BLaER1 (cell line): ENCODE data around the gene CAMKV.

ENCODE experiments used
- H3K27ac ChIP-seq: shearing (Covaris generic); formaldehyde crosslinking; 2 replicates; pipeline ENCODE4 v1.8.1; 2022
- H3K27me3 ChIP-seq: shearing (Covaris generic); formaldehyde crosslinking; 2 replicates; pipeline ENCODE4 v1.8.1; 2022
- H3K36me3 ChIP-seq: shearing (Covaris generic); formaldehyde crosslinking; 2 replicates; pipeline ENCODE4 v1.8.1; 2022
- H3K4me1 ChIP-seq: shearing (Covaris generic); formaldehyde crosslinking; 2 replicates; pipeline ENCODE4 v1.8.1; 2022
- H3K4me2 ChIP-seq: shearing (Covaris generic); formaldehyde crosslinking; 2 replicates; pipeline ENCODE4 v1.8.1; 2022
- H3K4me3 ChIP-seq: shearing (Covaris generic); formaldehyde crosslinking; 2 replicates; pipeline ENCODE4 v1.8.1; 2022
- H3K9ac ChIP-seq: shearing (Covaris generic); formaldehyde crosslinking; 2 replicates; pipeline ENCODE4 v1.8.1; 2022
- H3K9me3 ChIP-seq: shearing (Covaris generic); formaldehyde crosslinking; 2 replicates; pipeline ENCODE4 v1.8.1; 2022
- H4K20me1 ChIP-seq: shearing (Covaris generic); formaldehyde crosslinking; 2 replicates; pipeline ENCODE4 v1.8.1; 2022
- Cebpa-rat ChIP-seq: shearing (Covaris generic); IDR thresholded peaks from 2 replicates; pipeline ENCODE4 v1.8.1; 2022

CAMKV gene

DNA sequence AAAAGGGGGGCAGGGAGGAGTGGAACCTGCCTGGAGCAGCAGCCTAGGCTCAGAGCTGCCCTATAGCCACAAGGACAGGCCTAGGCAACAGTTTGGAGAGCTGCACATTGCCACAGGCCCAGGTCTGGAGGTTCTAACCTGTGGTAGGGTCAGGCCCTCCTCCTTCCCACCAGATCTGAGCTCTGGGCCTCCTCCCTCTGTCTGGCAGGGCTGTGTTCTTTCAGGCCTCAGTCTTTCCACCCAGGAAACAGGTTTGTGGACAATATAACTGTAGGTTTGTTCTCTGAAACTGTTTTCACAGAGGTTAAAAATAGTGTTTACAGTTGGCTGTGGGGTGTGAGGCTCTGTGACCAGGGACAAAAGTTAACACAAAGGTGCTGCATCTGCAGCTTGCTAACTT lies 9.0 kb upstream of the CAMKV start:
- Histone ChIP-seq H3K36me3 (no peaks in the 10 kb centered on the region), H3K27me3 (no peaks in the 10 kb centered on the region), H3K9me3 (no peaks in the 10 kb centered on the region), H3K9ac (no peak overlapping the region), H3K4me1 (peaks cover 56% of the 10 kb centered on the region), H3K4me3 (no peak overlapping the region), H3K4me2 (peak overlapping the region; percentile 87), H3K27ac (peak overlapping the region; percentile 58), H4K20me1 (no peaks in the 10 kb centered on the region)
- TF ChIP-seq Cebpa-rat, result no peak

DNA sequence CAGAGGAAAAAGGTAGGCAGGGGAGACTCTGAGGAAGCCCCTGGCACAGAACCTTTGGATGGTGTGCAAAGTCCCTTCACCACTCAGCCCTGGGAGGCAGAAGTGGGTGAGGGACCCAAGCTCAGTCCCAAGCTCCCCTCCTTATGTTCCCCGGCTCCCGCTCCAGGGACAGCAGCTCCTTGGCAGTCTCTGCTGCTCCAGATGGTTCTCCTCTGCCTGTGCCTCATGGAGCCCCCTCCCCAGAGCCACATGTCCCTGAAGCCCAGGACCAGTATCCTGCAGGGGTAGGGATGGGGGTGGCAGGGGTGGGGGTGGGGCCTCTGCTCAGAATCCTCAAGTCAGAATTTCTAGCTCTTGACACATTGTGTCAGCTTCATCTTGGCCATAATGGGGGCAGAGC lies 8.0 kb upstream of the CAMKV start:
- no peak overlapping the region for H3K9ac ChIP-seq
- H3K4me2 ChIP-seq, result peak overlapping the region; percentile 7; the same call in 1 of the 2 replicates
- H3K36me3 ChIP-seq, result no peaks in the 10 kb centered on the region
- H3K27me3 ChIP-seq, result no peaks in the 10 kb centered on the region
- no peak overlapping the region for H3K4me3 ChIP-seq
- H4K20me1 ChIP-seq, result no peaks in the 10 kb centered on the region
- no peaks in the 10 kb centered on the region for H3K9me3 ChIP-seq
- peaks cover 60% of the 10 kb centered on the region for H3K4me1 ChIP-seq
- TF ChIP-seq Cebpa-rat, result no peak
- no peak overlapping the region for H3K27ac ChIP-seq

DNA sequence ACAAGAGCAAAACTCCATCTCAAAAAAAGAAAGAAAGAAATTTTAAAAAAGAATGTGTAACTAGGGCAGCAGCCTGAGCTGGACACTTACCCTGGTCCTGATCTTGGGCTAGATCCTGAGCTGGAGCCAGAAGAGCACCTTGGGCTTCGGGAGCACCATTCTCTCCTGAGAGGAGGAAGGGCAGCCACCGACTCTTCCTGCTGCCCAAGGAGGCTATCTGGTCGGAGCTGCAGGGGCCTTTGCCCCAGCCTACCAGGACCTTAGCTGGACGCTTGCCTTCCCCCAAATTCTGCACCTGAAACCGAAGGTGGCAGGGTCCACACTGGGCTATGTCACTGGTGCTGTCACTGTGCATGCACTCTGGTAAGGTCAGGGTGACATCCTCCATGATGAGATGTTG lies 6.9 kb upstream of the CAMKV start:
- Histone ChIP-seq H3K27me3 (no peaks in the 10 kb centered on the region), H3K36me3 (no peaks in the 10 kb centered on the region), H3K4me2 (no peak overlapping the region), H3K4me1 (peaks cover 57% of the 10 kb centered on the region), H3K4me3 (no peak overlapping the region), H4K20me1 (no peaks in the 10 kb centered on the region), H3K27ac (no peak overlapping the region), H3K9me3 (no peaks in the 10 kb centered on the region), H3K9ac (no peak overlapping the region)
- TF ChIP-seq Cebpa-rat, result no peak

DNA sequence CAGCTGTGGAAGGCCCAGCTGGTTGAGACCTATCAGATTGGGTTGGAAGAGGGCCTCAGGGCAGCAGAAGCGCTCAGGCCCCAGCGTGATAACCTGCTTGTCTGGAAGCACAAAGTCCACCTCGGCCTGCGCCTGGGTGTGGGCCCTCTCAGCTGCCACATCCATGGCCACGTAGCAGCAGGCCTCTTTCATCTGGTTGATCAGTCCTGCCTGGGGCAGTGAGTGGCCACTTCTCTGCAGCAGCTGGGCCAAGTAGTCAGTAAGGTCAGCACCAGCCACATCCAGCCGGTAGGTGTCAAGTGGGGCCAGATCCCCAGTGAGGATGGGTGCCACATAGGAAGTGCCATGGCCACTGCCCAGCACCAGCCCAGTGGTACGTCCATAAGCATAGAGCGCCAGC lies 3.9 kb upstream of the CAMKV start:
- no peaks in the 10 kb centered on the region for H3K36me3 ChIP-seq

DNA sequence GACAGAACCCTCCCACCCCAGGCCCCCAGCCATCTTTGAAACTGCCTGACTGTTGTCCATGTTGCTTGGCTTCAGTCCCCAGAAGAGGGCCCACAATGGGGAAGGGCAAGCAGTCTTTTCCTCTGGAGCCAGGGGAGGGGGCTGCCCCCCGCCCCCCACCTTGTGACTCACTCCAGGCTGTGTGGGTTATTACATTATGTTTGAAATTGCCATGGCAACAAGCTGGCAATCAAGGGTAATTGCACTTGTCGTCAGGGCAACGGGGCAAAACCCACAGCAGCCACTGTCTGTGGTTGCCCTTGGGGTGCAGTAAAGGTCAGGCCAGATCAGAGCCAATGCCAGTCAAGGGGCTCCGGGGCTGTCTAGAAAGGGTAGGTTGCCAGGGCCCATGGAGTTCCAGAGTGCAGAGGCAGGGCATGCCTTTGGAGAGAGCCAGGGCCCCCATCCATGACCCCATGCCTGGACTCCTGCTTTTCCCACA lies 3.1 kb upstream of the CAMKV start:
- Histone ChIP-seq H4K20me1 (peaks cover 23% of the 10 kb centered on the region), H3K9me3 (no peaks in the 10 kb centered on the region), H3K4me2 (peak overlapping the region; percentile 37), H3K4me1 (peaks cover 55% of the 10 kb centered on the region), H3K27me3 (peaks cover 35% of the 10 kb centered on the region), H3K36me3 (no peaks in the 10 kb centered on the region), H3K4me3 (no peak overlapping the region), H3K27ac (no peak overlapping the region), H3K9ac (no peak overlapping the region)
- no peak for TF ChIP-seq Cebpa-rat

More for the DNA sequence above, 3.9 kb upstream of the CAMKV start:
- H3K27ac ChIP-seq, result no peak overlapping the region
- no peak overlapping the region for H3K4me2 ChIP-seq
- H3K4me3 ChIP-seq, result no peak overlapping the region
- H3K27me3 ChIP-seq, result peaks cover 27% of the 10 kb centered on the region
- H3K9me3 ChIP-seq, result no peaks in the 10 kb centered on the region
- H4K20me1 ChIP-seq, result peaks cover 15% of the 10 kb centered on the region
- TF ChIP-seq Cebpa-rat, result no peak
- no peak overlapping the region for H3K9ac ChIP-seq
- H3K4me1 ChIP-seq, result peaks cover 50% of the 10 kb centered on the region

DNA sequence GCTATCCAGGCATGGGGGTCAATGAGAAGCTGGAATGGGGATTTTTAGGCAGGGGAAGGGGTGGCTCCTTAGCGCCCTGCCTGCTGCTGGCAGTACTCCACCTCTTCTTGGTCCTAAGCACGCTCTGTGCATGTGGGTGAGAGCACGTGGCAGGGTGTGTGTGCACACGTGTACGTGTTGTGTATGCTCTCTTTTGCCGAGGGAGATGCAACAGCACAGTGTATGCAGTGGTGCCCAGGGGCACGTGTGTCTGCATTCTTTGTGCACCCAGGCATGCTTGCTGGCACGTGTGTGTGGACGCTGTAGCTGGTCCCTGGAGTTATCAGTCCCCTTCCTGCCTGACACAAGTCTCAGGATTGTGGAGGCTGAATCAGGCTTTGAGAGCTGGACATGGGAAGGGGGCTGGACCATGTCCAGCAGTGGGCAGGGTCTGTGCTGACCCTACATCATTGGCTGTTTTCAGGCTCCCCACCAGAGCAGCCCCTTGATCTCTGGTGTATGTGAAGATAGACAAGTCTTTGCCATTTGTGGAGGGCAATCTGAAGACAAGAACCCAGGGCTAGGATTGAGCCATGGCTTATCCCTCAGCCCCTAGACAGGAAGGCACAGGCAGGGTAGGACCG lies 1.9 kb upstream of the CAMKV start:
- Histone ChIP-seq H3K4me1 (peaks cover 53% of the 10 kb centered on the region), H4K20me1 (peaks cover 25% of the 10 kb centered on the region), H3K4me2 (no peak overlapping the region; the same call in 1 of the 2 replicates), H3K27me3 (peaks cover 35% of the 10 kb centered on the region), H3K27ac (no peak overlapping the region), H3K9me3 (no peaks in the 10 kb centered on the region), H3K9ac (no peak overlapping the region), H3K4me3 (no peak overlapping the region), H3K36me3 (no peaks in the 10 kb centered on the region)
- TF ChIP-seq Cebpa-rat, result no peak

DNA sequence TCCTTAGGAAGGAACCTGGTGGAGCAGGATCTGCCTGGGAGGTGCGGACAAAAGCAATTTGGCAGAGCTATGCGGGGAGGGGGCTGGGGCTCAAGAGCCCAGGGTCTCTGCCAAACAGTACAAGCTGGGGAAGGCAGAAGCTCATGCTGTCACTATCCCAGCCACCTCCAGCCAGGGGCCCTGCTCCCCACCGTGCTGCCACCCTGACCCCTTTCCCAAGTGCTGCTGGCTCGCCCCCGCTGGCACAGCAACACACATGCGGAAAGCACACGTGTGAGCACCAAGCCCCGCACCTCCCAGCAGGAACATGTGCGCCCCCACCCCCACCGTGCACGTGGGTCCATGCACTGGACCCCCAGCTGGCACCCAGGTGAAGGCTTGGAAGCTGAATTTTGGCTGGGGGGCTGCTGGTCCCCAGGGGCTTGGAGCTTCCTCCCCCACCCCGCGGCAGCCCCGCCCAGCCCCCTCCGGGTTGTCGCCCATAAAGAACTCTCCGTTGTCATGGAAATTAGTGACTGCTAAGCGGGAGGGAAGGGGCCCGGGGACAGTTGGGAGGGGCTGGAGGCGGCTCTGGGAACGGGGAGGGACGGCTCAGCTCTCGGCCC lies 742 bp downstream of the CAMKV start:
- TF ChIP-seq Cebpa-rat, result no peak
- Histone ChIP-seq H4K20me1 (peaks cover 32% of the 10 kb centered on the region), H3K4me3 (peak overlapping the region; percentile 63), H3K27ac (no peak overlapping the region), H3K4me2 (peak overlapping the region; percentile 95), H3K36me3 (no peaks in the 10 kb centered on the region), H3K9me3 (no peaks in the 10 kb centered on the region), H3K27me3 (peaks cover 35% of the 10 kb centered on the region), H3K4me1 (peaks cover 53% of the 10 kb centered on the region), H3K9ac (no peak overlapping the region)

DNA sequence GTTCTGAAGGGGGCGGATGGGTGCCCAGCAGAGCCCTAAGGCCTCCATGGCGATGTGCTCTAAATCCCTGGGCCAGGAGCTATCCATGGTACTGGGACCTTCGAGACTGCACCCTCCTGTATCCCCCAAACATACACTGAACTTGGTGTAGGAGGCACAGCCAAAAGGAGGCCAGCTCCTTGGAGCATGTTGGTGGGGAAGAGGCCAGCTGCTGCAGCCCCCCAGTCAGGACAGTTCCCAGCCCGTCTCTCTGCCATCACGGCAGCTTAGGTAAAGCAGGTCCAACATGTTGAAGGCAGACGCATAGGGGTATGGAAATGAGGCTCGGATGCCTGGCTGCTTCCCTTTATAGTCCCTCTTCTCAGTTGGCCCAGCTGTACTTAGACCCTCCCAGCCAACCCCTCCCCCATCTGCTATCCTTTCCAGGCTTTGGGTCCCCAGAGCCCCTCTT lies 1.8 kb downstream of the CAMKV start:
- TF ChIP-seq Cebpa-rat, result no peak
- H3K9ac ChIP-seq, result no peak overlapping the region
- peaks cover 35% of the 10 kb centered on the region for H3K27me3 ChIP-seq
- H3K27ac ChIP-seq, result no peak overlapping the region
- no peak overlapping the region for H3K4me3 ChIP-seq
- peaks cover 48% of the 10 kb centered on the region for H3K4me1 ChIP-seq
- no peaks in the 10 kb centered on the region for H3K9me3 ChIP-seq
- 0 out of 2 replicates have a peak overlapping the region, but pooled peaks have one; percentile 26 for H3K4me2 ChIP-seq
- no peaks in the 10 kb centered on the region for H3K36me3 ChIP-seq
- peaks cover 32% of the 10 kb centered on the region for H4K20me1 ChIP-seq

DNA sequence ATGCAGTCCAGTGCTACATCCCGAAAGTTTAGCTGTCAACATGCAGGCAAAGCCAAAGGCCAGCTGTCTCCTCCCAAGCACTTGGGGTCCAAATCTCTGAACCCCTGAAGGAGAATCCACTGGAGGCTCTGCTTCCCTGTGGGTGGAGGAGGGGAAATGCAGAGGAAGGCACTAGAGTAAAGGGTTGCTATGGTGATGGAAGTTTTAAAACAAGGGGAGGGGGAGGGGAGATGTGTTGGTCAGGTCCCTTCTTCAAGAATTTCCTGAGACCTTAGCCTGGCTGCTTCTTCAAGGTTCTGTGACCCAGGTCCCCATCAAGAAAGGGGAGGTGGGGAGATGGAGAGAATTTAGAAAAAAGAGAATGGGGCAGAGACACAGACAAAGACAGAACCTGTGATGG lies 2.3 kb downstream of the CAMKV start:
- Histone ChIP-seq H3K27me3 (peaks cover 35% of the 10 kb centered on the region), H3K9me3 (no peaks in the 10 kb centered on the region), H3K4me1 (peaks cover 45% of the 10 kb centered on the region), H3K9ac (no peak overlapping the region), H3K36me3 (no peaks in the 10 kb centered on the region), H3K4me2 (no peak overlapping the region), H3K4me3 (no peak overlapping the region), H3K27ac (no peak overlapping the region), H4K20me1 (peaks cover 32% of the 10 kb centered on the region)
- no peak for TF ChIP-seq Cebpa-rat

DNA sequence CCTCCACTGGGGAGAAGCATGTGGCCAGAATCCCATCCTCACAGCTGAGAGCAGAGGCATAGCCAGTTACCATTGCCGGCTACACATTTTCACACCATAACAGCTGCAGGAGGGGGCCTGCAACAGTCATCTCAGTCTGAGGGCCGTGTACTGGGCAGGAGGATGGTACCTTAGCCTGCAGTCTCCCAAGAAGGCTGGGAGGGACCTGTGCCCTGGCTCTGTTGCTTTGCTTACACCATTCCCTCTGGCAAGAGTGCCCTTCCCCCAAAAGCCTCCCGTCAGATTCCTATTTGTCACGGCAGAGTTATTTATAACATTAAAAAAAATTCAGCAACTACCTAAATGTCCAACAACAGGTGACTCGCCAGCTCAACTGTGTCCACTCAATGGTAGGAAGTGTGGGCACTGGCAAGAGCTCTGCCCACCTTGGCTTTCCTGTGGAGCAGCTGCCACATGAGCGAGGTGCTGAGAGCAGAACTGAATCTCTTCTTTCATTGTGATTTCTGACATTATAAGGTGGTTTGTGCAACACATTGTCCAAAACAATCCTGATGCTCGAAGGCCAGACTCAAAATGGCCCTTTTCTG lies 4.4 kb downstream of the CAMKV start:
- Histone ChIP-seq H3K9me3 (no peaks in the 10 kb centered on the region), H3K27me3 (peaks cover 25% of the 10 kb centered on the region), H3K27ac (no peak overlapping the region), H3K4me2 (no peak overlapping the region), H3K36me3 (no peaks in the 10 kb centered on the region), H3K9ac (no peak overlapping the region), H3K4me3 (no peak overlapping the region), H3K4me1 (peaks cover 31% of the 10 kb centered on the region), H4K20me1 (peaks cover 29% of the 10 kb centered on the region)
- no peak for TF ChIP-seq Cebpa-rat
